GM10266 (cell line): ENCODE results near the gene RNF5.

ENCODE experiments used
- DNase-seq: peaks from one replicate; pipeline ENCODE4 v3.0.0; 2012; ENCODE audit errors: extremely low spot score
- CTCF ChIP-seq: IDR thresholded peaks from 2 replicates; pipeline ENCODE4 v1.5.1; 2012; ENCODE audit warnings: mild to moderate bottlenecking, low read depth; ENCODE audit not compliant: control insufficient read depth, insufficient read depth; ENCODE audit errors: missing control alignments

Gene RNF5

GRCh38 chr6:32212076-32212760 is 34.0 kb downstream of the RNF5 start:
- TF ChIP-seq CTCF = no peak
- no peak for DNase-seq

DNA sequence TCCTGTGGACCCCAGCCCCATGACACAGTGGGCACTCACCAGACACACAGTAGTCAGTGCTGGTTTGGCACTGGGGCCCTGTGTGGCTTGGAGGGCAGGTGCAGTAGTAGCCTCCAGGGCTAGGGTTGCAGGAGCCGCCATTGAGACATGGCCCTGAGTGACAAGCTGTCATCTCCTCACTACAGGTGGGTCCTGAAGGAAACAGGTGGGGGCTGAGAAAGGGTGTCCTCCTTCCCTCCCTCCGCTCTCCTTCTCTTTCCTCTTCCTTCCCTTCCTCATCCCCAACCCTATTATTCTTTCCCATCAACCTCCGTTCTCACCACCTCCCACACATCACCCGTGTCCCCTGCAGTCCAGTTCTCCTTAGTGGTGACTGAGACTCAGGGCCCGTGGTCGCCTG is 35.4 kb downstream of the RNF5 start:
- DNase-seq = no peak
- TF ChIP-seq CTCF = no peak

DNA sequence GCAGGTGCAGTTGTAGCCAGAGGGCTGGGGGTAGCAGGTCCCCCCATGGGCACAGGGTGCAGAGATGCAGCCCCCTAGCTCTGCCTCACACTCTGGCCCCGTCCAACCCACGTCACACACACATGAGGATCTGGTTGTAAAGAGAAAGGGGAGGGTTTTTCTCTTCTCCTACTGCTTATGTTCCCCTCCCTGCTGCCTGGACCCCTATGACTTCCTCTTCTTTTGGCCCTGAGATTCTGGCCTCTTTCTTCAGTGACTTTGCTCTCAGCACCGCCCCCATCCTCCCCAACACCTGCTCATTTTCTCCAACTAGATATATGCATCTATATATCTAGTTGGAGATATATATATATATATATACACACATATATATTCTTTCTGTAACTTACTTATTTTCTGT is 35.9 kb downstream of the RNF5 start:
- no peak for DNase-seq
- TF ChIP-seq CTCF = no peak

DNA sequence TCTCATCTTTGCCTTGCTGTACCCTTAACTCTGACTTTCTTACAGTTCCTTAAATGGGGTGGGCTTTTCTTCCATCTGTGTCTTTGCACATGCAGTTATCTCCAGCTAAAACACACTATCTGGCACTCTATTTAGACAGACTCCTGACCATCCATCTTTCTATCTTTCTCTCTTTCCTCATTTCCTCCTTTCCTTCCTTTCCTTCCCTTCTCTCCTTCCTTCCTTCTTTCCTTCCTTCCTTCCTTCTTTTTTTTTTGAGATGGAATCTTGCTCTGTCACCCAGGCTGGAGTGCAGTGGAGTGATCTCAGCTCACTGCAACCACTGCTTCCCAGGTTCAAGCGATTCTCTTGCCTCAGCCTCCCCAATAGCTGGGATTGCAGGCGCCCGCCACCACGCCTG is 37.4 kb downstream of the RNF5 start:
- no peak for TF ChIP-seq CTCF
- no peak for DNase-seq

DNA sequence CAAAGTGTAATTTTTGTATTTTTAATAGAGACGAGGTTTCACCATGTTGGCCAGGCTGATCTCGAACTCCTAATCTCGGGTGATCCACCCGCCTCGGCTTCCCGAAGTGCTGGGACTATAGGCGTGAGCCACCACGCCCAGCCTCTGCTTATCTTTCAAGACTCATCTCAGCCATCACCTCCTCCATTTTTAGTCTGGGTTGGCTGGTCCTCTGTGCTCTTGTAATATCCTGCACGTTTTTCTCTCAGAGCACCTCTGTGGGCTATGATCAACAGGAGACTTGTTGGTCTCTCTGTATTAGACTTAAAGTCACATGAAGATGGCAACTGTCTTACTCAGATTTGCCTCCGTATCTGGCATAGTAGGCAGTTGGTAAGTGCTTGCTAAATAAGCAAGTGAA is 38.1 kb downstream of the RNF5 start:
- no peak for TF ChIP-seq CTCF
- DNase-seq = no peak

- DNase-seq = no peak
- TF ChIP-seq CTCF = no peak
Observed at GRCh38 chr6:32216998-32217397, 38.8 kb downstream of the RNF5 start.

DNA sequence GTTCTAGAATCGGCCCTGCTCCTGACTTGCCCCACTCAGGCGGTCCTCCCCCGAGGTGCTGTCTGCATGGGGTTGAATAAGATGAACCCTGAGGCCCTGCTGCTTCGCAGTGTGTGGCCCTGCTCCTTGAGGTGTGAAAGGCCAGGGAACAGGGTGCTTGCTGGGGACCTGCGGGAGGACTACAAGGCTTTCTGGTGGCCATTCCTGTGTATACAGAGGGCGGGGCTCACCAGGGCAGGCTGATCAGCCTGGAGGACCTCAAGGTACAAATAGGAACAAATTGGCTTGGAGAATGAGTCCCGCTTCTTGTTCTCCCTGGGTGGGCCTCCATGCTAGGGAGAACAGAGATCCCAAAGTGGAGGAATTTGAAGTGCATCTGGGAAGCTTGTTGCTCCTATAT is 40.0 kb downstream of the RNF5 start:
- DNase-seq = no peak
- no peak for TF ChIP-seq CTCF
